GM12878 (cell line): Measurements from ENCODE around the gene TRAPPC2B. TPM values are rescaled to one million over a fixed set of nuclear protein-coding genes. Genes with fewer than 3 reads are reported as not detected.

Experiments
- BCL11A ChIP-seq: IDR thresholded peaks from 2 replicates; pipeline ENCODE4 v1.6.1; 2011; ENCODE audit warnings: low read depth, low read length
- CBFB ChIP-seq: IDR thresholded peaks from 2 replicates; pipeline ENCODE4 v1.6.1; 2016; ENCODE audit warnings: antibody characterized with exemption, low read depth
- CHD2 ChIP-seq: IDR thresholded peaks from 2 replicates; pipeline ENCODE4 v1.6.1; 2011; ENCODE audit warnings: low read depth, low read length, improper control_type of control experiment, borderline replicate concordance
- CREM ChIP-seq: IDR thresholded peaks from 2 replicates; pipeline ENCODE4 v1.6.1; 2014; ENCODE audit warnings: antibody characterized with exemption, low read depth
- DPF2 ChIP-seq: fragments of 450-650 bp; IDR thresholded peaks from 2 replicates; pipeline ENCODE4 v1.6.1; 2017; ENCODE audit warnings: mild to moderate bottlenecking
- E2F4 ChIP-seq: IDR thresholded peaks from 2 replicates; pipeline ENCODE4 v1.6.1; 2012; ENCODE audit warnings: low read depth, low read length, improper control_type of control experiment
- EED ChIP-seq: sonication (generic); IDR thresholded peaks from 2 replicates; pipeline ENCODE4 v1.6.1; 2016; ENCODE audit warnings: antibody characterized with exemption, low read depth
- EZH2 ChIP-seq: IDR thresholded peaks from 2 replicates; pipeline ENCODE4 v1.6.1; 2012; ENCODE audit warnings: low read depth, mild to moderate bottlenecking, control low read depth, inconsistent platforms, low read length, borderline replicate concordance; ENCODE audit not compliant: control insufficient read depth
- HCFC1 ChIP-seq: fragments of 150-350 bp; IDR thresholded peaks from 2 replicates; pipeline ENCODE4 v1.6.1; 2014; ENCODE audit warnings: low read length
- IRF4 ChIP-seq: IDR thresholded peaks from 2 replicates; pipeline ENCODE4 v1.6.1; 2011; ENCODE audit warnings: low read depth, low read length
- KAT2A ChIP-seq: conservative IDR thresholded peaks from 2 replicates; pipeline ENCODE4 v1.6.1; 2011; ENCODE audit warnings: low read depth, low read length; ENCODE audit not compliant: control insufficient read depth
- KDM1A ChIP-seq: fragments of 200-600 bp; sonication (generic); IDR thresholded peaks from 2 replicates; pipeline ENCODE4 v1.6.1; 2016; ENCODE audit warnings: borderline replicate concordance
- NR2C1 ChIP-seq: fragments of 450-650 bp; IDR thresholded peaks from 2 replicates; pipeline ENCODE4 v1.6.1; 2017; ENCODE audit warnings: antibody characterized with exemption, mild to moderate bottlenecking, moderate library complexity
- NR2C2 ChIP-seq: IDR thresholded peaks from 2 replicates; pipeline ENCODE4 v1.6.1; 2011; ENCODE audit warnings: borderline replicate concordance, low read depth; ENCODE audit not compliant: control insufficient read depth, insufficient read length
- PAX8 ChIP-seq: fragments of 450-650 bp; IDR thresholded peaks from 2 replicates; pipeline ENCODE4 v1.6.1; 2017; ENCODE audit warnings: mild to moderate bottlenecking, moderate library complexity
- PML ChIP-seq: IDR thresholded peaks from 2 replicates; pipeline ENCODE4 v1.6.1; 2012; ENCODE audit warnings: low read length, inconsistent platforms
- POU2F2 ChIP-seq: IDR thresholded peaks from 3 replicates; pipeline ENCODE4 v1.6.1; 2011; ENCODE audit warnings: low read depth, mild to moderate bottlenecking, low read length, borderline replicate concordance
- PRDM15 ChIP-seq: fragments of 450-650 bp; formaldehyde crosslinking; IDR thresholded peaks from 2 replicates; pipeline ENCODE4 v1.4.0; 2020; ENCODE audit warnings: mild to moderate bottlenecking, moderate library complexity
- RAD51 ChIP-seq: fragments of 450-650 bp; IDR thresholded peaks from 2 replicates; pipeline ENCODE4 v1.6.1; 2016; ENCODE audit warnings: moderate library complexity, mild to moderate bottlenecking, inconsistent platforms
- SMAD5 ChIP-seq: IDR thresholded peaks from 2 replicates; pipeline ENCODE4 v1.6.1; 2016; ENCODE audit warnings: antibody characterized with exemption, low read depth
- SMC3 ChIP-seq: IDR thresholded peaks from 2 replicates; pipeline ENCODE4 v1.6.1; 2011; ENCODE audit warnings: low read length, improper control_type of control experiment, borderline replicate concordance
- SREBF2 ChIP-seq: IDR thresholded peaks from 2 replicates; pipeline ENCODE4 v1.6.1; 2012; ENCODE audit warnings: mild to moderate bottlenecking, low read length
- TAF1 ChIP-seq: IDR thresholded peaks from 2 replicates; pipeline ENCODE4 v1.6.1; 2011; ENCODE audit warnings: mild to moderate bottlenecking, low read depth, low read length, borderline replicate concordance
- polyA plus RNA-seq, 11 experiments: library from polyadenylated mRNA; depleted of rRNA in 4 of 11; unstranded in 6 of 11; stranded (reverse) in 5 of 11; fragments of >200 nt; fragmentation: Nextera tagmentation in 4 of 11; fragmentation: Illumina TruSeq in 1 of 11; extraction: Ambion mirVana in 4 of 11; extraction: Trizol in 1 of 11; gene quantifications; 1 replicate in 1 of 11; 2 replicates in 10 of 11; pipeline versions ENCODE4 v1.2.1 to v1.2.3, GENCODE V29; 2011 to 2016; ENCODE audit warnings: inconsistent platforms in 2 of 11, missing spikeins in 2 of 11, low read depth in 1 of 11
- total RNA-seq, 4 experiments: library from RNA; depleted of rRNA in 3 of 4; stranded (reverse); fragments of >200 nt in 3 of 4; fragmentation: Illumina TruSeq in 1 of 4; extraction: Trizol in 1 of 4; gene quantifications; 2 replicates each; pipeline versions ENCODE4 v1.2.1 to v1.2.3, GENCODE V29; 2013 to 2021
- TF ChIP-seq, protein P1 (sequence below): fragments of 450-650 bp; IDR thresholded peaks from 2 replicates; pipeline ENCODE4 v1.6.1; 2017; ENCODE audit warnings: mild to moderate bottlenecking, moderate library complexity

Gene TRAPPC2B
- total and polyA plus RNA-seq, 10 of the 15 experiments (the other 5 are each of a cell fraction or from before 2014, with no cell fraction given), result 10.6 to 86.4 (median 25.6) TPM

DNA sequence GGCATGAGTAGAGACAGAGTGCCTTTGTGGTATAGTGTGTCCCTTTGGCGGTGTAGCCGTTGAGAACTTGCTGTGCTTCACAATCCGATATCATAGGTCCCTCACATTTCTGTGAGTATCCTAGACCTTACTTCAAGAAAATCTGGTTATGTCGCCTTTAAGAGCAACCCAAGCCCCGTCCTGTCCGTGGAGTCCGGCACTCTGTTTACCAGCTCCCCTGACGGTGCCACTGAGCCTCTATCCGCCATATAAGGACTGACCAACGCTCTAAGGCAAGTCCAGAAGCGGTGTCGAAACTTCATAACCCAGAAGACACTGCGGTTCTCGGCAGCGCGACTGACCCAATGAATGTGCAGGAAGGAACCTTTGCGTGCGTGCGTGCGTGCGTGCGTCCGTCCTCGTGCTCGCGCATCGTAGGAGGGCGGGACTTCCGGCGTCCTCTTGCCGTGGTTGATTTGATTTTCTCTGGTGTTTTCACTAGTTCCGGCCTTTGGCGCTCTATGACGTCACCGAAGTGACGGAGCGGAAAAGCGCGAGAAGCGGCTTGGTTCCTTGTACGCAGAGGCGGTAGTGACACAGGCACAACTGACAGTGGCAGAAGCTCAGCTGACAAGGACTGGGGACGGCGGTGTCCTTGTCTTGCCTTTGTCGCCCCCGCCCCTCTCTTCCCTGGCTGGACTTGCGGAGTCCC is at the start of gene TRAPPC2B, which contains the start of gene ZNF547 (continued):
- TF ChIP-seq PRDM15 (CRISPR knock-in tag) (no peak), KDM1A (no peak), CREM (peak; percentile 99), DPF2 (no peak), CHD2 (peak; percentile 90), NR2C2 (no peak), CBFB (peak; percentile 75; the same call in 1 of the 2 replicates), TAF1 (peak; percentile 56; the same call in 1 of the 2 replicates), EED (no peak), SMC3 (no peak), KAT2A (no peak), SREBF2 (0 out of 2 replicates have a peak, but pooled peaks have one; percentile 18), SMAD5 (0 out of 2 replicates have a peak, but pooled peaks have one; percentile 70), IRF4 (peak; percentile 33; the same call in 1 of the 2 replicates), E2F4 (no peak), NR2C1 (no peak), BCL11A (no peak), PAX8 (no peak), POU2F2 (peak; percentile 71), RAD51 (peak; percentile 54), PML (peak; percentile 74; the same call in 1 of the 2 replicates), HCFC1 (peak; percentile 90), EZH2 (no peak)
- TF ChIP-seq, protein P1, sequence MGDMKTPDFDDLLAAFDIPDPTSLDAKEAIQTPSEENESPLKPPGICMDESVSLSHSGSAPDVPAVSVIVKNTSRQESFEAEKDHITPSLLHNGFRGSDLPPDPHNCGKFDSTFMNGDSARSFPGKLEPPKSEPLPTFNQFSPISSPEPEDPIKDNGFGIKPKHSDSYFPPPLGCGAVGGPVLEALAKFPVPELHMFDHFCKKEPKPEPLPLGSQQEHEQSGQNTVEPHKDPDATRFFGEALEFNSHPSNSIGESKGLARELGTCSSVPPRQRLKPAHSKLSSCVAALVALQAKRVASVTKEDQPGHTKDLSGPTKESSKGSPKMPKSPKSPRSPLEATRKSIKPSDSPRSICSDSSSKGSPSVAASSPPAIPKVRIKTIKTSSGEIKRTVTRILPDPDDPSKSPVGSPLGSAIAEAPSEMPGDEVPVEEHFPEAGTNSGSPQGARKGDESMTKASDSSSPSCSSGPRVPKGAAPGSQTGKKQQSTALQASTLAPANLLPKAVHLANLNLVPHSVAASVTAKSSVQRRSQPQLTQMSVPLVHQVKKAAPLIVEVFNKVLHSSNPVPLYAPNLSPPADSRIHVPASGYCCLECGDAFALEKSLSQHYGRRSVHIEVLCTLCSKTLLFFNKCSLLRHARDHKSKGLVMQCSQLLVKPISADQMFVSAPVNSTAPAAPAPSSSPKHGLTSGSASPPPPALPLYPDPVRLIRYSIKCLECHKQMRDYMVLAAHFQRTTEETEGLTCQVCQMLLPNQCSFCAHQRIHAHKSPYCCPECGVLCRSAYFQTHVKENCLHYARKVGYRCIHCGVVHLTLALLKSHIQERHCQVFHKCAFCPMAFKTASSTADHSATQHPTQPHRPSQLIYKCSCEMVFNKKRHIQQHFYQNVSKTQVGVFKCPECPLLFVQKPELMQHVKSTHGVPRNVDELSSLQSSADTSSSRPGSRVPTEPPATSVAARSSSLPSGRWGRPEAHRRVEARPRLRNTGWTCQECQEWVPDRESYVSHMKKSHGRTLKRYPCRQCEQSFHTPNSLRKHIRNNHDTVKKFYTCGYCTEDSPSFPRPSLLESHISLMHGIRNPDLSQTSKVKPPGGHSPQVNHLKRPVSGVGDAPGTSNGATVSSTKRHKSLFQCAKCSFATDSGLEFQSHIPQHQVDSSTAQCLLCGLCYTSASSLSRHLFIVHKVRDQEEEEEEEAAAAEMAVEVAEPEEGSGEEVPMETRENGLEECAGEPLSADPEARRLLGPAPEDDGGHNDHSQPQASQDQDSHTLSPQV, result peak; percentile 66; the same call in 1 of the 2 replicates
